Measurements from ENCODE around the gene AKNA.

AKNA gene, protein sequence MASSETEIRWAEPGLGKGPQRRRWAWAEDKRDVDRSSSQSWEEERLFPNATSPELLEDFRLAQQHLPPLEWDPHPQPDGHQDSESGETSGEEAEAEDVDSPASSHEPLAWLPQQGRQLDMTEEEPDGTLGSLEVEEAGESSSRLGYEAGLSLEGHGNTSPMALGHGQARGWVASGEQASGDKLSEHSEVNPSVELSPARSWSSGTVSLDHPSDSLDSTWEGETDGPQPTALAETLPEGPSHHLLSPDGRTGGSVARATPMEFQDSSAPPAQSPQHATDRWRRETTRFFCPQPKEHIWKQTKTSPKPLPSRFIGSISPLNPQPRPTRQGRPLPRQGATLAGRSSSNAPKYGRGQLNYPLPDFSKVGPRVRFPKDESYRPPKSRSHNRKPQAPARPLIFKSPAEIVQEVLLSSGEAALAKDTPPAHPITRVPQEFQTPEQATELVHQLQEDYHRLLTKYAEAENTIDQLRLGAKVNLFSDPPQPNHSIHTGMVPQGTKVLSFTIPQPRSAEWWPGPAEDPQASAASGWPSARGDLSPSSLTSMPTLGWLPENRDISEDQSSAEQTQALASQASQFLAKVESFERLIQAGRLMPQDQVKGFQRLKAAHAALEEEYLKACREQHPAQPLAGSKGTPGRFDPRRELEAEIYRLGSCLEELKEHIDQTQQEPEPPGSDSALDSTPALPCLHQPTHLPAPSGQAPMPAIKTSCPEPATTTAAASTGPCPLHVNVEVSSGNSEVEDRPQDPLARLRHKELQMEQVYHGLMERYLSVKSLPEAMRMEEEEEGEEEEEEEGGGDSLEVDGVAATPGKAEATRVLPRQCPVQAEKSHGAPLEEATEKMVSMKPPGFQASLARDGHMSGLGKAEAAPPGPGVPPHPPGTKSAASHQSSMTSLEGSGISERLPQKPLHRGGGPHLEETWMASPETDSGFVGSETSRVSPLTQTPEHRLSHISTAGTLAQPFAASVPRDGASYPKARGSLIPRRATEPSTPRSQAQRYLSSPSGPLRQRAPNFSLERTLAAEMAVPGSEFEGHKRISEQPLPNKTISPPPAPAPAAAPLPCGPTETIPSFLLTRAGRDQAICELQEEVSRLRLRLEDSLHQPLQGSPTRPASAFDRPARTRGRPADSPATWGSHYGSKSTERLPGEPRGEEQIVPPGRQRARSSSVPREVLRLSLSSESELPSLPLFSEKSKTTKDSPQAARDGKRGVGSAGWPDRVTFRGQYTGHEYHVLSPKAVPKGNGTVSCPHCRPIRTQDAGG (N-terminal part only)

DNA sequence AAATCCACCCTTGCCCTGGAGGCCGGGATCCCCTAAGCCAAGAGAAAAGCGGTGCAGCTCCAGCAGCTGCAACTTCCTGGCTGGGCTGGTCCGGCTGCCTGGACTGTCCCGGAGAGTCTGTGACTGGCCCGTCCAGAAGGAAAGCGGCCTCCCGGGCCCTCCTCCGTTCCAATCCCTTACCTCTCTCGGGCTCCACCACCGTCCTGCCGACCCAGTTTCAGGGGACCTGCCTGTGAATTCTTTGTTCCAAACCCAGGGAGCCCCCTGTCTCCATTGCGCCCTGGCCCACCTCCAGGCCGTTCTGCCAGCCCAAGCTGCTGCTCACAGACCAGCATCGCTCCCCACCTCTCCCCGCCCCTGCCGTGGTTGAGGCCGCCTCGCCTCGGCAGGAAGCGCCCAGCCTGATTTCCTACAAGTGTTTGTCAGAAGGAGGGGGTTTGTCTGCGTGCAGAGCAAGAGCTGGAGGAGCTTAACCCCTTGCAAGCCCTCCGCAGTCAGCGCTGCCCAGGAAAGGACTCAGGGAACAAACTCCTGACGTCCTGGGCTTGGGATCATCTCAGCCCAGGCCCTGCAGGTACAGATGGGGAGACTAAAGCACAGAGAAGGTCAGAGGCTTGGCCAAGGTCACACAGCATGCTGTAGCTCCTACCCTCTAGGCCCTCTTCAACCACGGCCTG lies at the start of gene AKNA:
Gene AKNA, minus strand, starts transcription at position 303 of the 677 bp plus-strand sequence. CDS start 6,649 bp downstream, outside the sequence.
- TF ChIP-seq CTCF (IDR thresholded peaks at IDR 0.05; ENCODE audit: insufficient read depth, missing control alignments): no peak
- no peak for FAIRE-seq
- DNase-seq (ENCODE audit: insufficient read length, low spot score): no peak

GRCh38 chr9:114437401-114437893 lies 49.7 kb upstream of the AKNA start:
- TF ChIP-seq CTCF (IDR thresholded peaks at IDR 0.05; ENCODE audit: insufficient read depth, missing control alignments): no peak
- DNase-seq (ENCODE audit: insufficient read length, low spot score): no peak
- no peak for FAIRE-seq

DNA sequence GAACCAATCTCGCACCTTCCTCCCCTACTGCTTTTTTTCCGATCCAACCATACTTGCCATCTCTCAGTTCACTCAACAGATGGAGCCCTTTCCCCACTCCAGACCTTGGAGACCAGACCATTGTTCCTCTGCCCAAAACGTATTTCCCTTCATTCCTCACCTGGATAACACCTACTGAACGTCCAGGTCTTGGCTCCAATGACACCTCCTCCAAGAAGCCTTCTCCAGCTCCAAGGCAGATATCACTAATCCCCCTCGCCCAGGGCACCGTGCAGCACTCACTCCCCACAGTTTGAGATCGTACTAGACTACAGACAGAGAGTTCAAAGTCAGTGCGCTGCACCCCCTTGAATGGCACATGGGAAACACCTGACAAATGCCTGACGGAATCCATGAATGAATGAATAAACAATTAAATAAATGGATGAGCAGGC lies 47.1 kb upstream of the AKNA start:
- peak; percentile 65 for TF ChIP-seq CTCF (IDR thresholded peaks at IDR 0.05; ENCODE audit: insufficient read depth, missing control alignments)
- DNase-seq (ENCODE audit: insufficient read length, low spot score) (no peak), FAIRE-seq (no peak)

- FAIRE-seq (no peak), DNase-seq (ENCODE audit: insufficient read length, low spot score) (no peak)
- TF ChIP-seq CTCF (IDR thresholded peaks at IDR 0.05; ENCODE audit: insufficient read depth, missing control alignments): no peak
These were observed 46.0 kb upstream of the AKNA start for GRCh38 chr9:114433720-114434255.

GRCh38 chr9:114433086-114433485 lies 45.3 kb upstream of the AKNA start:
- DNase-seq (ENCODE audit: insufficient read length, low spot score) (no peak), FAIRE-seq (no peak)
- TF ChIP-seq CTCF (IDR thresholded peaks at IDR 0.05; ENCODE audit: insufficient read depth, missing control alignments): no peak

All from D721Med (cell line).